ENCODE results near the gene CPSF4. TPM values are rescaled to one million over a fixed set of nuclear protein-coding genes. Genes with fewer than 3 reads are reported as not detected.

Gene CPSF4
- total RNA-seq, 2 donors from 2014 or later = 22.9 to 25.7 TPM

DNA sequence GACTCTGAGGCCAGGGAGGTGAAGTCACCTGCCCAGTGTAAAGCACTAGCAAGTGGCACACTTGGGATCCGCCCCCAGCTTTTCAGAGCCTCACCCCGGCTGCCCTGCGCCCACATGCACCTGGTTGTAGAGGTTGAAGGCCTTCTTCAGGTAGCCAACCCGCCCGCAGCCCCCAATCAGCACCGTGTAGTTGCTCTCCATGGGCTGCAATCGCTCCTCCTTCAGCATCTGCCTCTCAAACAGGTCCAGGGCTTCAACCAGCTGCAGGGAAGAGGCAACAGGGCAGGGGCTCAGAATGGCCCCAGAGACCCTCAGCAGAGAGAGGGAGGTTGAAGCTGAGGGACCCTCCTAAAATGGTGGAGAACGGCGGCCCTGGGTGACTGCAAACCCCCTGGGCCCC lies 5.6 kb upstream of the CPSF4 start:
- DNase-seq (ENCODE audit: low spot score) = no peak
- intact Hi-C loops (cut with DNase I) = no loop called here

DNA sequence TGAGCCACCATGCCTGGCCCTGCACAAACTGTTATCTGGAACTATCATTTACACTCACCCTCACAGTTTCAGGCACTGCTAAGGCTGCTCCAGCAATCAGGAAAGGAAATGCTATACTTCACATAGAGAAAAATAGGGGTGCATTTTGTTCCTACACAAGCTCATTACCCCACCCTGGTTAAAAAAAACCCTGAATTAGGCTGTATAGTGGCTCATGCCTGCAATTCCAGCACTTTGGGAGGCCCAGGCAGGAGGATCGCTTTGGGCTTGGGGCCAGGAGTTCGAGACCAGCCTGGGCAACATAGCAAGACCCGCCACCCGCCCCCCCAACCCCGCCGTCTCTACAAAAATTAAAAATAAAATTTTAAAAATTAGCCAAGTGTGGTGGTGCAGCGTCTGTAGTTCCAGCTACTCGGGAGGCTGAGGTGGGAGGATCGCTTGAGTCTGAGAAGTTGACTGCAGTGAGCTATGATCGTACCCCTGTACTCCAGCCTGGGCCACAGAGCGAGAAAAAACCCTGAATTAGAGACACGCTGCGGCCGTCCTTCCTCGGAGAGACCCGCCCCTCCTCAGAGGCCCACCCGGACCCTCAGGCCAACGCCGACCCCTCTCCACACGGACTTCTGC lies 684 bp upstream of the CPSF4 start:
- intact Hi-C loops (cut with DNase I) = no loop called here
- DNase-seq (ENCODE audit: low spot score) = no peak

DNA sequence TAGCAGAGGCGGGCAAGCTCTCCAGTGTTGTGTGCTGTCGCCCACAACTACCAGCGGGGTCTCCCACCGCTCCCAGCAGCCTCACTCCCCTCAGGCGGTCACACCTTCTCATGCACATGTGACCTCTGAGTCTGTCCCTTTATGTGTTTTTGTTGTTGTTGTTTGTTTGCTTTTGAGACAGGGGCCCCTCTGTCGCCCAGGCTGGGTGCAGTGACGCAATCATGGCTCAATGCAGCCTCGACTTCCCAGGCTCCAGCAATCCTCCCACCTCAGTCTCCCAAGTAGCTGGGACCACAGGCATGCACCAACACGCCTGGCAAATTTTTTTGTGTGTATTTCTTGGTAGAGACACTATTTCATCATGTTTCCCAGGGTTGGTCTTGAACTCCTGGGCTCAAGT lies 1.5 kb downstream of the CPSF4 start:
- intact Hi-C loops (cut with DNase I) = no loop called here
- no peak for DNase-seq (ENCODE audit: low spot score)

DNA sequence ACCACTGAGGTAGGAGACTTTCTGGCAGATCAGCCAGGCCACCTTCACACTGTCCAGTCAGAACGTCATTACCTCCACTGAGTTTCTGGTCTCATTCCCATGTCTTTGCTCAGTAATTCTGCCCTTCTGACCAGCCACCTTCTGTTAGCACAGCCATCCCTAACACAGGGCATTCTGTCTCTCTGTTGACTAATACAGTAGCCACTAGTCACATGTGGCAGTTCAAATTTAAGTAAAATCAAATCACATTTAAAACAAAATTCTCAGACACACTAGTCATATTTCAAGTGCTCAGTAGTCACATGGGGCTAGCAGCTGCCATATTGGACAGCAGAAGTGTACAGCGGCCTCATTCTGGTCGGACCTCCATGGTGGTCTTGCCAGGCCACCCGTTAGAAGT lies 7.4 kb downstream of the CPSF4 start:
- intact Hi-C loops (cut with DNase I) = loop anchor here in 1 of 2 donors (2.0 kb wide), 1 partner anchor 59 kb away; the partner anchor contains the start of gene ZKSCAN5
- no peak for DNase-seq (ENCODE audit: low spot score)

DNA sequence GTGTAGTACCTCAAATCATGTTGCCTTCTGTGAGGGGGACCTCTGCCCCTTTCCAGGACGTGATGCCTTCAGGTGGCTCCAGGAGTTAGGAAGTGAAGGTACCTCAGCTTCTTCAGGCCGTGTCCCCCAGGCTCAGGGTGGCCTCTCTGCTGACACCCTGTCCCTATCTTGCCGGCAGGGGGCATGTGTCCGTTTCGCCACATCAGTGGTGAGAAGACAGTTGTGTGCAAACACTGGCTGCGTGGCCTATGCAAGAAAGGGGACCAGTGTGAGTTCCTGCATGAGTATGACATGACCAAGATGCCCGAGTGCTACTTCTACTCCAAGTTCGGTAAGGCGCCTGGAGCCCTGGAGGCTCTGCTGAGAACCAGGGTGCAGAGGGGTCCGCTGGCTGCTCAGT lies 9.2 kb downstream of the CPSF4 start:
- intact Hi-C loops (cut with DNase I) = loop anchor here in 1 of 2 donors (2.0 kb wide), 1 partner anchor 57 kb away; the partner anchor contains the start of gene ZKSCAN5
- no peak for DNase-seq (ENCODE audit: low spot score)

DNA sequence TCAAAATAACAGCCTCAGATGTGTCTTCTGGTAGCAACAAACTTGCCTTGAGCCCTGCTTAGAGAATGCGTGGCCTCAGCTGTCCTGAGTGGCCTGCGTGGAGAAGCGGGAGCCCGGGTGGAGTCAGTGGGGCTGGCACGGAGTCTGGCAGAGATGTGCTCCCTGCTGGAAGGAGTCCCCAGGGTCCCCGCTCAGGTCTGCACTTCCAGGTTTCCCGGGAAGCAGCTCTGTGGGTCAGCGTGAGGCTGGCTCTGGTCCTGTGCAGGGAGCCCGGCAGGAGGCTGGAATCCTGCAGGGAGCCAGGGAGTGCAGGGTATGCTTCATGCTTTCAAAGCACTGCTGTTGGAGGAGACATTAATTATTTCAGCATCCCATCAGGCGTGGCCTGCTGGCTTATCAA lies 10.1 kb downstream of the CPSF4 start:
- intact Hi-C loops (cut with DNase I) = no loop called here
- no peak for DNase-seq (ENCODE audit: low spot score)

DNA sequence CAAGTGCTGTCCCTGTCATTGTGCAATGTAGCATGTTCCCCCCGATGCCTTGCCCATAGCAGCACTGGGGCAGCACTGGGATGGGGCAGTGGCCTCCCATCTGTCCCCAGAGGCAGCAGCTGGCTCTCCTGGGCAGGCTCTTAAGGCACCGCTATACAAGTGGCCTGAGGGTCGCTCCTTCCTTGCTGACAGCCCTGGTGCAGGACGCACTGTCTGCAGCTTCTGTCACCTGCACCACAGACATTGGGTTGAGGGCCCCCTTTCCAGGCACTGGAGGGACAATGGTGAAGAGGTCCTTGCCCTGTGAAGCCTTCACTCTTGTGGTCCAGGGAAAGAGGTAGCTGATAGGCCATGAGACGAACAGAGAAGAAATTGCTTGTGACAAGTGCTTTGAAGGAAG lies 10.6 kb downstream of the CPSF4 start:
- DNase-seq (ENCODE audit: low spot score) = no peak
- intact Hi-C loops (cut with DNase I) = no loop called here

DNA sequence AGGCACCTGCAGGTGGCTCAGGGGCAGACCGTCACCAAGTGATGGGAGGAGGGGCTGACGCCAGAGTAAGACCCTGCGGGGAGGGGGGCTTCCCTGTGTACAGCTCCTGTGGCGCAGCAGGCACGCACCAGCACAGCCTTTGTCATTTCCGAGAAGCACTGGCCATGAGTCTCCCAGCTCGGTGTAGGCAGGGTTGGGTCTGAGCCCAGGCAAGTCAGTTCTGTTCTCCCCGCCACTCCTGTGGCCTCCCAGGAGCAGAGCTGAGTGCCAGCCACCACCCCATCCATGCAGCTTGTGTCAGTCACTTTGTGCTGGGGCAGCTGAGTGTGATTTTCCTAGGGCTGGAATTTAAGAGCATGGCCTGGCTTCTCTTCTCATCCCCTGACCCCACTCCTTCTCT lies 13.2 kb downstream of the CPSF4 start:
- DNase-seq (ENCODE audit: low spot score) = no peak
- intact Hi-C loops (cut with DNase I) = loop anchor here in 1 of 2 donors (5.0 kb wide), 1 partner anchor 45 kb away; the partner anchor contains the start of genes BUD31 and PDAP1

DNA sequence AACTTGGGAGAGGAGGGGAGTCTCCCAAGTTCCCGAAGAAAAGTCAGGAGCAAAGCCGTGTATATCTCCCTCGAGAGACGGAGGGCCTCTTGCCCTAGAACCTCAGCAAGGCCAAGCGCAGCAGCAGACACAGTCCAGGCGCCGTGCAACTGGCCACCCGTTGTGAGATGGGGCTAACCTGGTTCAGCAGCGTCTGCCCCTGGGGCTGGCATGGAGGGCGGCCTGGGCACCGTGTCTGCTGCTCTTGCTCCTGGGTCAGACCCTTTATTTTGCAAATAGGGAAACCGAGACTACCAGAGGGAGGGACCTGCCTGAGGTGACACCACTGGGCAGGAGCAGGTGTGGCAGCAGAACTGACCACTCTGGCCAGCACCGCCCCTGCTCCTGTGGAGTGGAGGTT lies 13.8 kb downstream of the CPSF4 start:
- no peak for DNase-seq (ENCODE audit: low spot score)
- intact Hi-C loops (cut with DNase I) = loop anchor here in 1 of 2 donors (5.0 kb wide), 1 partner anchor 45 kb away; the partner anchor contains the start of genes BUD31 and PDAP1

DNA sequence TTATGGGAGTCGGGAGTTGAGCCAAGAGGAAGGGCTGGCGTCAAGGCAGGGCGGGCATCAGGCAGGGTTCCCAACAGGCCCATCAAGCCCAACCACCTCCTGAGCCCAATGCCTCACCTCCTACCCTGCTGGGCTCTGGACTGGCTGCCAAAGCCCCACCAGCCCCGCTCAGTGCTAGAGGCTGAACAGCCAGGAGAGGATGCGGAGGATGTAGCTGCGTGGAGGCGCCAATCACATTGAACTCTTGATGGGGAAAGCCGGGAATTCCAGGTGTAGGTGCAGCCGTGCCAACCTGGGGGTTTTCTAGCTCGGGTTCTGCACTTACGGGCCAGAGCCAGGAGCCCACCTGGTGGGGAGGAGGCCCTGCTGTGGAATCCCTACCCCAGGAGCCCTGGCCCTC lies 14.4 kb downstream of the CPSF4 start:
- intact Hi-C loops (cut with DNase I) = loop anchor here in 1 of 2 donors (5.0 kb wide), 1 partner anchor 46 kb away; the partner anchor contains the start of genes BUD31 and PDAP1

DNA sequence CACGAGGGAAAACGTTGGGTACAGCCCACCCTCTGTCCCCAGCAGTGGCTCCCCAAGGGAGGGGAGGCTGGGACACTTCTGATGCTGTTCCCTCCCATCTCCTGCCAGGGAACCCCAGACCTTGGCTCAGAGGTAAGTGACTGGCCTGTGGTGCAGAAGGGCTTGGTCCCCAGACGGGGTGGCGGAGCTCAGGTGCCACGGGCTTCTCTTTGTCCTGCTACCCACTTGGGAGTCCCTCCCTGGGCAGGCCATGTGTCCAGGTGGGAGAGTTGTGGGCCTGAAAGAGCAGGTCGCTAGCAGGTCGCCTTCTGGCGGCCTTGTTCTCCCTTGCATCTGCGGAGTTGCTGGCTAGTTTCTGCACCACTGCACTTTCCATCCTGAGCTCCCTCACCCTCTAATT lies 17.1 kb downstream of the CPSF4 start:
- intact Hi-C loops (cut with DNase I) = no loop called here
- no peak for DNase-seq (ENCODE audit: low spot score)

More for the DNA sequence above, 14.4 kb downstream of the CPSF4 start:
- no peak for DNase-seq (ENCODE audit: low spot score)

DNA sequence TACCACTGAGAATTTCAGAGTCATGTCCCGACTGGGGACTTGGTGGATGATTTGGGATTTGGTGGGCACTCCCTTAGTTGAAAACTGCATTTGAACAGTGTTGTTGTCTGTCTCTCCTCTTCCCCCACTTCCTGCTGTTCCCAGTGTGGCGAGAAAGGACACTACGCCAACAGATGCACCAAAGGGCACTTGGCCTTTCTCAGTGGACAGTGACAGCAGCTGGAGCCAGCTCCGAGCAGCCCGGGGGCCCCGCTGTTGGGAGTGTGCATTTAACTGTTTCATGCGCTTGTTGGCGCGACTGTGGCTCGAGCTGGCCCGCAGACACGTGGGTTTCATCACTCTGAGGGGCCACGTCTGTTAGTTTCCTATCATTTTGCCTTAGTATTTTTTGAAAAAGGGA lies 17.5 kb downstream of the CPSF4 start:
- intact Hi-C loops (cut with DNase I) = no loop called here
- DNase-seq (ENCODE audit: low spot score) = no peak

DNA sequence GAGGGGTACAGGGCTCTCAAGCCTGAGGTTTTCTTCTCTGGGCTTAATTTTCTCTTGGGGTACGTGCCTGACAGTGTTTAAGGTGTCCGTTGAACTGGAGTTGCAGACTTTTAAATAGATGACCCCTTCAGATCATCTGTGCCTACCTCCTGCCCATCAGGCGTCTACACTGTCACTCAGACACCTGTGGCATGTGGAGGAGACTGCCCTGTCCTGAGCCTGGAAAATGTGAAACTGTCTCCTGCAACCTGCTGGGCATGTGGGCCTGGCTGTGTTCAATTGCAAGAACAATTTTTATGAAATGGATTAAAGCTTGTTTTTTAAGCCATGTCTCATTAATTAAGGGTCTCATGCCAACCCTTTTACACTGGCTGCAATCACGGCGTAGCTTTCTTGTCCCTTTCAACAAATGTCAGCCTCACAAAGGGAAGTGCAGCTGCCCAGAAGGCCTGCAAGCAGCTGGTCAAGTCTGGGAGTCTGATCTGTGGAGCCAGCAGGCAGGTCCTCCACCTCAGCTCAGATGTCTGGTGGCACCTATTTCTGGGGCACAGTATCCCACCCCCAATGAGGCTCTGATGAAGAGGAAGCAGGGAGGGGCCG lies 18.4 kb downstream of the CPSF4 start:
- no peak for DNase-seq (ENCODE audit: low spot score)
- intact Hi-C loops (cut with DNase I) = no loop called here

DNA sequence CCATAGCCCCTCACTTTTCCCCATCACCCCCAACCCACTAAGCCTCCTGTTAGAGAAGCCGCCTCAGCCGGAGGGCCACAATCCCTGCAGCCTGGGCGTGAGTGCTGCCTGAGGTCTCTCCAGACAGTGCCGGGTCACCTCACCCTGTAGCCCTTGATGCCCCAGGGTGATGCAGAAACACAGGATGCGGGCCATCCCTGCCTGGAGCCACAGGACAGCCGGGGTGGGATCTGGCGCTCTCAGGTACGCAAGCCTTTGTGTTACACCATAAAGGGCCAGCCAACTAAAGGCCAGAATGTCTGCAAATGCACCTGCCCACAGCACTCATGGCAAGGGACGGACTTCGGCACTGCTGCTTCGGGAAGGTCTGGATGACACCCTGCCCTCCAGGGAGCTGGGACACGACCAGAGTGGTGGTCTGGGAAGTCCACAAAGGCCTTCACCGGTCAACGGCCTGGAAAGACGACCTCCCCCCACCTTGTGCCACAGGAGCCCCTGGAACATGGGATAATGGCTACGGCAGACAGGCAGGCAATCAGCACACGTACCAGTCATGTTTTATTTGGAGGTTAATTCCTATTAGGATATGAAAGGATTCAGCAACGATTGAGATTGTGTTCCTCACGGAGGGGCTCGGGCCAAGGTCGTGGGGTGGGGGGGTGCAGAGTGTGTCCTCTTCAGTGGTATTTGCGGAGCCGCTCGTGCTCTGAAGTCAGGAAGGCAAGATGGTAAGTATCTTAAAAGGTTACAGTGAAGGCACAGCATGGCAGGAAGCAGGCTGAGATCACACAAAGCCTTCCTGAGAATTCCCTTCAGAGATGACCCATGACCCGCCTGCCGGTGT lies 19.1 kb downstream of the CPSF4 start:
- intact Hi-C loops (cut with DNase I) = no loop called here
- DNase-seq (ENCODE audit: low spot score) = no peak

DNA sequence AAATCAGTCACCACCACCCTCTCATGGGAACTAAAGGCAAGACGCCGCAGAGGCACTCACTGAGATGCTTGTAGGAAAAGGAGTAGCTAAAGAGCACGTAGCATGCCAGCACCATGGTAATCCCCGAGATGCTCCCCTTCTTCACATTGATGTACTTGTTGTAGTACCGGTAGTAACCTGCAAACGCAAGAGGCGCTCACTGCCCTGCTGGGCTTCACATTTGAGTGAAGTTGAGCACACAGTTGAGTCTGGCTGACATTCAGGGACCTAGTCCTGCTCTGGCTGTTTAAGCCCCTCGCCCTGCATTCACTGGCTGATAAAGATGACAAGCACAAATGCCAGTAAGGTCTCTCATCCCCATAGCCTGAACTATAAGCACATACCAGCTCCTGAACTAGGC lies 20.3 kb downstream of the CPSF4 start:
- intact Hi-C loops (cut with DNase I) = no loop called here
- DNase-seq (ENCODE audit: low spot score) = no peak

DNA sequence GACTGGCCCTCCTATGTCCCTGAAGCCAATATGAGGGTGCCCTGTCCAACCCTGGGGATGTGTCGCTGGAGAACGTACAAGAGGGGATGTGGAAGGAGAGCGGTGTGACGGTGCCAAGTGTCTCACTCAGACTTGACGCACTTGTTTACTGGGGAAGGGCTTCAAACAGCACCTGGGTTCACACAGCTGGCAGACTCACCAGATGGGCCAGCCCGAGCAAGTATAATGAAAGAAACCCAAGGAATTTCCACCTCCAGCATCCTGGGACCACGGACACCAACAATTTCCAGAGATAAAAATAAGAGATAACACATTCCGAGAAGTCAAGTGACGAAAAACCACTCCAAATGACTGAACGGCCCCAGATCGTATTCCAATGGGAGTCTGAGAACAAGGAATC lies 21.9 kb downstream of the CPSF4 start:
- intact Hi-C loops (cut with DNase I) = no loop called here
- no peak for DNase-seq (ENCODE audit: low spot score)

DNA sequence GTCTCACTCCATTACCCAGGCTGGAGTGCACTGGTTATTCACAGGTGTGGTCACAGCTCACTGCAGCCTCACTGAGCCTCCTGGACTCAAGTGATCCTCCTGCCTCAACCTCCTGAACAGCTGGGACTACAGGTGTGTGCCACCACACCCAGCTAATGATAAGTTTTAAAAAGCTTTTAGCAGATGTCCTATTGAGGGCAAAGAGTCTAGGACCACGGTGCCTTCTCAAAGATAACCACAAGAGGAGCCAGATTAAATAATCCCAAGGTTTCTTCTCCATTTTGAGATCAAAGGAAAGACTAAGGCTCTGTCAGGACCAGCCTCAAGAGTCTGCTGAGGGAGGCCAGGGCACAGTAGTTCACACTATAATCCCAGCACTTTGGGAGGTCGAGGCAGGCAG lies 22.5 kb downstream of the CPSF4 start:
- intact Hi-C loops (cut with DNase I) = no loop called here

DNA sequence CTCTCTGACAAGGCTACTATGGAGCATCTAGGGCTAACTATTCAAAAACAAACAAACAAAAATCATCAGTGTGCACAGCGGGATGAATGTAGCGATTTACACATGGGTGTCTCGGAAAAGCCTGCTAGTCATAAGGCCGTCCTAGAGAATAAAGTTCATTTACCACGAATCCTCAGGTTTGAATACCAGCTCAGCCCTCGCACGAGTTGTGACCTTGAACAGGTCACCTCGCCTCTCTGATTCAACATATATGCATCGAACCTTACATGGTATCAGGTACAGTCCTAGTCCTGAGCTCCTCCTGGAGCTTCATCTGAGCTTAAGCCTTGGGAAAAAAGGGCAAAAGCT lies 26.7 kb downstream of the CPSF4 start:
- intact Hi-C loops (cut with DNase I) = no loop called here

More for the DNA sequence above, 22.5 kb downstream of the CPSF4 start:
- DNase-seq (ENCODE audit: low spot score) = no peak

DNA sequence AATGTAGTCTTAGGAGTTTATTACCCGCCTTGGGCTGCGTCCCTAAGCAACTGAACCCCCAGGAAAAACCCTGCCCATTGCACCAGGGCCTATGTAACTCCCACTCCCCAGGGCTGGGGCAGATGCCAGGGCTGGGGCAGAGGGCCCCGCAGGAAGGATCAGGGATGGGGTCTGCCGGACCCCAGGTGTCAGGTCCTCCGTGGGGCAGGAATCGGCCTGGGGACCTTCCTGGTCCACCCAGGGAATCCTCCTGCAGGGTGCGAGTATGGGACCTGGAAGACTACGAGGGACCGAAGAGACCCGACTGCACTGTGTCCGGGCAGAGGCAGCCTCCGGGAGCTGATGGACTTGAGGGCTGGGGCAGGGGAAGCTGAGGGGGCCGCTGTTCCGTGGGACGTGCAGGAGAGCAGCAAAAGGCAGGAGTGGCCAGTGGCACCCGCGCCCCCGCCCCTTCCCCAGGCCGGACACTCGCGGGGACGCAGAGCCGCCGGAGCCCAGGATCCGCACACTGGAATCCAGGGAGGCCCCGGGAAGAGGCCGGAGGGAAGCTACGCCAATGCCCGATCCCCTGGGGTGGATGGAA lies 29.7 kb downstream of the CPSF4 start:
- peak; percentile 66 for DNase-seq (ENCODE audit: low spot score)
- intact Hi-C loops (cut with DNase I) = no loop called here

More for the DNA sequence above, 26.7 kb downstream of the CPSF4 start:
- no peak for DNase-seq (ENCODE audit: low spot score)
